Fibroblast of skin of left quadriceps (primary cell): ENCODE results near the gene RBM38.

ENCODE experiments used
- DNase-seq, 2 experiments: peaks; one replicate each; pipeline ENCODE4 v3.0.0-alpha.2; 2013; ENCODE audit warnings: low read depth in 2 of 2

RBM38 gene

DNA sequence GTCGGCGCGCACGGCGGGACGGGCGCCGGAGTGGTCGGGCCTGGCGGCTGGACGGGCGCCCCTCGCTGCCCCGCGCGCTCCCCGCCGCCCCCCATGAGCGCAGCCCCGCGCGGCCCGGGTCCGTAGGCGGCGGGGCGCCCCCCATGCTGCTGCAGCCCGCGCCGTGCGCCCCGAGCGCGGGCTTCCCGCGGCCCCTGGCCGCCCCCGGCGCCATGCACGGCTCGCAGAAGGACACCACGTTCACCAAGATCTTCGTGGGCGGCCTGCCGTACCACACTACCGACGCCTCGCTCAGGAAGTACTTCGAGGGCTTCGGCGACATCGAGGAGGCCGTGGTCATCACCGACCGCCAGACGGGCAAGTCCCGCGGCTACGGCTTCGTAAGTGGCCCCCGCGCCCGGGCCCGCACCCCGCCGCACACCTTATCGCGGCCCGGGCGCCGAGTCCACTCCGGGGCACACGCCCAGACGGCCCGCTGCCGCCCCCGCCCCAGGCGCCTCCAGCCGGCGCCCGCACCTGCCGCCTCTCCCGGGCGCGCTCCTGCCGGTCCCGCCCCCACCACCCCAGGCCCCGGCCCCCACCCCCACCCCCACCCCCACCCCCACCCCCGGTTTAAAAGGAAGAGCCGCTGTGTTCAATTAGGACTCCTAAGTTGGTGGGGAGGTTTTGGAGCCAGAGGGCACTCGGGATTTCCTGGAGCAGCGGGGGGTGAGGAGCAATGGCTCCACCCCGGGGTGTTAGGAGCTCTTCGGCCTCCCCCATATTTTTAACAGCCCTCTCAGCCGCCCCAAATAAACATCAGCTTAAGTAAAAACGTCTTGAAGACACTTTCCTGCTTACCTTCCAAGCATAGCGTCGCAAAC, 474 bp downstream of the RBM38 start:
- no peak for DNase-seq

DNA sequence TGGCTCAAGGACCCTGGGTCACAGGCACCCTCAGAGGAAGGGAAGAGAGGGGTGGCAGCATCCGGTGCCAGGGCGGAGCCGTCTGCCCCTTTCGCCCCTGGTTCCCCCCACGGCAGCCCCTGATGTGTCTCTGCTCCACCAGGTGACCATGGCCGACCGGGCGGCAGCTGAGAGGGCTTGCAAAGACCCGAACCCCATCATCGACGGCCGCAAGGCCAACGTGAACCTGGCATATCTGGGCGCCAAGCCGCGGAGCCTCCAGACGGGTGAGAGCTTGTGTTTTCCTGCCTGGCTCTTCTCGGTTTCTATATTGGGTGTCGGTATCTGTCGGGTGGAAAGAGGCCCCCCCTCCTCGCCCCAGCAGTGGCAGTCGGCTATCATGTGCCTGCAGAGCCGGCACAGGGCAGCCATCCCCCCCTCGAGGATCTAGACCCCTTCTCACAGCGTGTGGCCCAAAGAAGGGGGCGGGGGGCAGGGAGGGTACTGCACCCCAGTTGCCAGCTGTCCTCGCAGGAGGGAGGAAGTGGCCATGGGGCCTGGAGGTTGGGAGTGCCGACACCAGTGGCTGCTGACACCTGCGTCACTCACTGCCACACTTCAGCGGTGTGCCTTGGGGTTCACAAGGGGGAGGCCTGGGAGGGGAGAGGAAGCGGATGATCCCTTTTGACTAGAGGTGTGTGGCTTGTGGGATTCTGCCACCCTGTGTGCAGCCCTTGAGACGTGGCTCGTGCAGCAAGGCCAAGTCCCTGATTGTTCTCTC, 1.5 kb downstream of the RBM38 start:
- DNase-seq: no peak

DNA sequence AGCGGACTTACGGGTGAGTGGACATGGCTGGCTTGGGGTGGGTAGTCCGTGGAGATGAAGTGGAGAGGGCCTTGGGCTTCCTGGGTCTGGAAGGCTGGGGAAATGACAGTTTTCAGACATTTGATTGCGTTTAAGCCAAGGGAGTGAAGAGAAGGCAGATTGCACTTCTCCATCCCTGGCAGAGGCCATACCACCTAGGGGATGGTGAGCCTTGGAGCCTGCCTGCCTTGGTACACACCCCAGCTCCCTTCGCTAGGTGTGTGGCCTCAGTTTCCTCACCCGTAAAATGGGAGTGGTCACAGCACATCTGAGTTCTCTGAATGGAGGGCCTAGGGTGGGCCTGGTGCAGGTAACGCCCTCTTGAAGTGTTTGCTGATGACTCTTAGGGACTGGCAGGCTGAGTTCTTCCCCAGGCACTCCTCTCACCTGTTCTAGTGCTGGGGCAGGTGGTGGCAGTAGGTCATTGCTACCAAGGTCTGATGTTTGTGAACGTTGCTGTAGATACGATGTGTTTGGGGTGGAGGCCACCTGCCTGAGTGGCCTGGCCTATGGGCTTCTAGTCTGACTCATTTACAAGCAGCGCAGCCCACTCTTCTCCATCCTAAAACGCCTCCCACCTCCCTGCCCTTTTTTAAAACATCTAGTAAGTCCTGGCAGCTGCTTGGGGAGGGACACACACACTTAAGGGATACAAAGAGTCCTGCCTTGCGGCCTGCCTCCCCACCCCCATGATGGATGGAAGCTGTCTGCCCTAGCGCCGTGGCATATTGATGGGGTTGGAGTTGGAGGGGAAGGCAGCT, 2.3 kb downstream of the RBM38 start:
- no peak for DNase-seq

DNA sequence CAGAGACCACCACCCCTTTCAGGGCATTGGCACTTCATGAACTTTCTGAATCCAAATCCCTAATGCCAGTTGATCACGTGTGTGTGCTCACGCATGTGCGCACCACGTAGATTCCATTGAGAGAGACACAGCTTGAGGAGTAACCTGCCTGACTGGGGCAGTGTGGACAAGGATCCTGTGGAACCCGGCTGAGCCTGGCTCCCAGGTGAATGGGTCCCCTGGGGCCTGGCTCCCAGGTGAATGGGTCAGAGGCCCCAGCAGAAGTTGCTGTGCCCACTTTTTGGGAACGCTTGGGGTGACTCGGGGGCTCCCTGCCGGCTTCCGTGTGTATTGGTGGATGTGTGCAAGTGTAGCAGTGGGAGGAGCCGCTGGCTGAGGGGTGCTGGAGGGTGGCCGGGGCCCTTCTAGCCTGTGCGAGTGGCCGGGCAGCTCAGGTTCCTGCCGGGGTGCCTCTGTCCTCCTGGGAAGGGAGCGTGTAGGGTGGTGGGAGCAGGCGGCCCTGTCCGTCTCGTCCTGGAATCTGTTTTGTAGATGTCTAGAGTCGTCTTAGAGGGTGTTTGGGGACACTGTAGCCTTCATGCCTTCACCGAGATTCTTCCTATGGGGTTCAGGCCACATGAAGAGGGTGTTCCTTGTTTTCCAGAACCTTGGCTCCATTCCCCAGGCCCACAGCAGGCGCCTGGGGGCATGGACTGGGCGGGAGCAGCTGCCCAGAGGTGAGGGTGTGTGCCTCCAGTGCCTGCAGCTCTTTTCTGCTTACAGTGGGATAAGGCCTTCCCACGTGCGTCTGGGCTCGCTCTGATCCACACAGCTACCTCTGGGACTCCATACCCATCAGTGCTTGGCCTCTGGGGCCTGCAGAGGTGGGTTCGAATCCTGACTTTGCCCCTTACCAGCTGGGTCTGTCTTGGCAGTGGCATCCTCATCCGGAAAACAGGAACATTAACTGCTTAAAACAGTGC, 3.2 kb downstream of the RBM38 start:
- DNase-seq: no peak

DNA sequence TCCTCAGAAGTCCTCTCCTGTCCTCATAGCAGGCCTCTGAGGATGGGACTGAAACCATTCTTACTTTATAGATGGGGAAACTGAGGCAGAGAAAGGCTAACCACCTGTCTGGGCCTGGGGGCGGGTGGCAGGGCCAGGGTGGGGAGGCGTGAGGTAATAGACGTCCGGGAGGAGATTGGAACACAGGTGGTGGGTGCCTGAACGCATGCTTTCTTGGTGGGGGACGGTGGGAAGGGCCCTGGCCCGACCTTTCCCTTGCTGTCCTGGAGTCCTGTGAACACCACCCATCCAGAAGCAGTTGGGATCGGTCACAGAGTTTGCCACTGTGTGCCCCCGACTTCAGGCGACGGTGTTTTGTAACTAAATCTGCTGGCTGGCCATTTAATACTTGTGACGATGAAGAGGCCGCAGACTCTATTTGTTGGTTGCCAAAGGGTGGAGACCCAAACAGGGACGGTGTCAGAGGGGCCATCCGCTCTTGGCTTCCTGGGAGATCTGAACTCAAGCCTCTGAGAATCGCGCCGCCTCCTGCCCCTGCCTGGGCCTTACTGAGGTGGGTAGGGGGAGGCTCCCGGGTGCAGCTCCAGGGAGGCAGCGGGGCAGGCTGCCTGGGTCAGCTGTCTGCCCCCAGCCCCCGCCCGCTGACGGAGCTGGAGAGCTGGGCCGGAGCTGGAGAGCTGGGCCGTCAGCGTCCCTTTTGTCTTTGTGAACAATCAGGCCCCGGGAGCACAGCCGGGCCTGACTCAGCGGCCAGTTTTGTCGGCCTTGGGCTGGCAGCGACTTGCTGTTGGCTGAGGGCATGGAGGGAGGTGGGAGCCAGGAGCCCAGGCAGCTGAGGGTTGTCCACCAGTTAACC, 4.1 kb downstream of the RBM38 start:
- DNase-seq: no peak

DNA sequence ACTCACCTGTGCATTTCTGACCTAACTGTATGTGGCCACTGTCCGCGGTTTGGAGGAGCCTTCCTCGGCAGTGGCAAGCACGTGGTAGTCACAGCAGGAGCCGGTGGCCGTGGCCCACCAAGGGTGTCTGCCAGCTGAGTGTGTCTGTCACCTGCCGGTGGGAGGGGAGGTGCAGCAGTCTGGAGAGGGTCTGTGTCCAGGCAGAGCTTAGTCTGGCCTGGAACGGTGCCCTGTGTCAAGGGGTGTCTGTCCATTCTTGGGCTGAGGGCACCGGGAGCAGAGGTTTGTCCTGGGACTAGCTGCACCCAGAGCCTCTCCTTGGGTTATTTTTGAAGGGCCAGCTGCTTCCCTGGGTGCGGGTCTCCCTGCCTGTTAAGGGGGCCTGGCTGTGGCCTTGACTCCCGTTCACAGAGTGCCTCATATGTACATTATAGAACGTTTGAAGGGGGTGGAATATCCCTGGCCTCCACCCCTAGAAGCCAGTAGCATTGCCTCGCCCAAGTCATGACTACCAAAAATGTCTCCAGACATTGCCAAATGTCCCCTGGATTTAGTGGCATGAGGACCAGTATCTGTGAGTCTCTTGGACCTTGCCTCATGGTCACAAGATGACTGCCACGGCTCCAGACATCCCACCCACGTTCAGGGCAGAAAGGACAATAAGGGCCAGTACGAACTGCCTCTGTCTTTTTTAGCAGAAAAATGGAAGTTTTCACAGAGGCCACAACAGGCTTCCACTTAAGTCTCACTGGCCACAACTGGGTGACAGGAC, 5.2 kb downstream of the RBM38 start:
- no peak for DNase-seq

DNA sequence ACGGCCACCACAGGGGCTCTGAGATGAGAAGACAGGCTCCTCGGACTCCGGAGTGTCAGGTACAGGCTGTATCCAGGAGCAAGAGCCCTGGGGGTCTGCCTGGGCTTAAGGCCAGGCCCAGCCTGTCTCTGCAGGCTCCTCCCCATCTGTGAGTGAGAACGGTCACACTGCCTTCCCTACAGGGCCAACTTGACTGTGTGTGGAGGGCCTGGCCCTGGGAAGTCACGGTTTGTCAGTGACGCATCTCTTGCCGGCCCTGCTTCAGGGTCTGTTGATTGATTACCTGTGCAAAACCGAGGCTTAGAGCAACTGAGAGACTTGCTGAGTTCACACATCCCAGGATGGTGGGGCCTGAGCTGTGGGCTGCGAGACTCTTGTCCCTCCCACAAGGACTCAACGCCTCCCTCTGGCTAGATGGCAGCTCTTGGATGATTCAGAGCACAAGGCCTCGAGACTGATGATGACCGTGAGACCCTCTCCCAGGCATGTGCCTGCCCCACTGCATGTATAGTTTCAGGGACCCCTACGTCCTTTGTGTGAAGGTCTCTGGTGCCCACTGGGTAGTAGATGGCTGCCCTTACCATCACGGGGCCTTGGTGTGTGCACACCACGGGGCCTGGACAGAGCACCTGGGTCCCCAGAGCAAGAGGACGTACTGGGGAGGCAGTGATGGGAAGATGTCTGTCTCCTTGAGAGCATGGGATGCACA, 5.9 kb downstream of the RBM38 start:
- no peak for DNase-seq

DNA sequence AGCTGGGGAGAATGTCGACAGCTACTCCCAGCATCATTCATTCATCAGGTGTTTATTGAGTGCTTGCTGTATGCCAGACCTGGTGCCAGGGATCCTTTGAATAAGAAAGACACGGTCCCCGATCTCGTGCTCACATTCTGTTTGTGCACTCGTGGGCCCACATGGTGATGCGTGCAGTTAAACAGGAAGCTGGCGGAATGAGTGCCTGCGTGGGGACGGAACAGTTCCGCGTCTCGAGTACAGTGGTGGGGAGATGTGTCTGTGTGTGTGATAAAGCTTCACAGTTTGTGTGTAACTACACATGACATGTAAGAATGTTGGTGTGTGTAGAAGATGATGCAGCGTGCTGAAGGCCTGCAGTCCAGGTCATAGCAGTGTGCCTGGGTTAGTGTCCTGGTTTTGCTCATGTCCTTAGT, 6.5 kb downstream of the RBM38 start:
- DNase-seq: no peak

DNA sequence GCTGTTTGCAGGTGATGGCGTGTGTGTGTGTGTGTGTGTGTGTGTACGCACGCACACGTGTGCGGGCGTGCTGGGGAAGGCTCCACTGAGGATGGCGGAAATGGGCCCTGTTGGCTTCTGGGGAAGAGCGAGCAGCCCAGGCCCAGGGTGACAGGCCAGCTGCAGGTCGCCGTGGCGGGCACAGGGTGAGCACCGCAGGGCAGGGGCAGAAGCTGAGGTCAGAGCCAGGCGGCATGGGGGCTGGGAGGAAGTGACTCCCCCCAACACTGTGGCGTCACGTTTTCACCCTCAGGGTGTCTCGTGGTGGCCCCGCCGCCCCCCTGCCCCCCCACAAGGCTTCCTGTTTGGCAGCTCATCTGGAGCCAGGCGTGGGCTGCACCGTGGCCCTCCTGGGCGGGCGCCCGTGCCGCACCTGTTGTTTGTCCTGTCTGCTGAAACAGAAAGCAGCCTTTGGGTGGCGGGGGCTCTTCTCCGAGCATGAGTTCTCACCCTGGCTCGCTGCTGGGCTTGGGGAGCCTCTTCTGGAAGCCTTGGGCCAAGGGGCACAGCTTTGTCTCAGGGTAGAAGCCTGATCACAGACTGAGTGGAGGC, 7.1 kb downstream of the RBM38 start:
- DNase-seq: no peak

DNA sequence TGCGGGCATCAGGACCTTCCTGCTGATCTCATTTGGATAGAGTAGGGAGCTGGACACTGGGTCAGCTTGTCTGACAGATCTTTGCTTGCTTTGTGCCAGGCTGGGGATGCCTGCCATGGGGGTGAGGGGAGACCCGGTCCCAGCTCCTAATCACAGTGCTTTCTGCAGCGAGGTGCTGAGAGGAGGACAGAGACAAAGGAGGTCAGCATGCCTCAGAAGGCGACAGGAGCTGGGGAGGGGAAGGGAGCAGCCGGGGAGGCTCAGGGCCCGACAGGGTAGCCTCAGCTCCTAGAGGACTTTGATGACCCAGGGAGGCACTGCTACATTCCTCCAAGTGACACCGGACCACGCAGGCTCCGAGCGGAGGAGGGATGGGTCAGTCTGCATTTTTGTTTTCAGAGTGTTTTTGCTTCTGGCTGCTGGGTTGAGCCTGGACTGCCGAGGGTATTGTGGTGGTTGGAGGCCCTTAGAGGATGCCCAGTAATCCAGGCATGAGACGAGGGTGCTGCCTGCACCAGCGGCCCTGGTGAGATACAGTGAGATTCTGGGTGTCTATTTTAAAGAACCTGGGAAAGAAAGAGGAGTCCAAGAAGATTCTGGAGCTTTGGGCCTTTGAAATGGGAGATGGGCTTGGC, 7.8 kb downstream of the RBM38 start:
- no peak for DNase-seq

DNA sequence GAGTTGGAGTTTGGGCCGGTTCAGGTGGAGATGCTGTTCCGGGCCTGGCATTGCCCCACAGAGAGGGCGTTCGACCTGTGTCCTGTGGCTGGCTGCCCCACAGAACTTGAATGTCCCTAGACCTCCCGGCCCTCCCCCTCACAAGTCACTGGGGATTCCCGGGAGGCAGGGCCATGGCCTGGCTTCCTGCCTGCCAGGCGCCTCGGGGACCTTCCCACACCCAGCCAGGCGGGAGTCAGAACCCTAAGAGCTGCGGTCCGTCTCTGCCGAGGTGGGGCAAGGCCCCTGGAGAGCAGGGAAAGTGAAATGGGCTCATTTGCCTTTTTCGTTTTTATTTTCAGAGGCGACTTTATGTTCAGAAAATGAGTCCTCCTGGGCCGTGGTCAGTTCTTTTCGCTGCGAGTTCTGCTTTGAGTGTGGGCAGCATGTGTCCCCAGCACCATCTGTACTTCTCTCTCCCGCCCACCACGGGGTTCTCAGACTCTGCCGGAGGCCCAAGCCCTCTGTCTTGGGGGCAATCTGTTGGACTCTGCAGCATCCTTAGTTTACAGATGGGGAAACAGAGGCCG, 8.5 kb downstream of the RBM38 start:
- no peak for DNase-seq

DNA sequence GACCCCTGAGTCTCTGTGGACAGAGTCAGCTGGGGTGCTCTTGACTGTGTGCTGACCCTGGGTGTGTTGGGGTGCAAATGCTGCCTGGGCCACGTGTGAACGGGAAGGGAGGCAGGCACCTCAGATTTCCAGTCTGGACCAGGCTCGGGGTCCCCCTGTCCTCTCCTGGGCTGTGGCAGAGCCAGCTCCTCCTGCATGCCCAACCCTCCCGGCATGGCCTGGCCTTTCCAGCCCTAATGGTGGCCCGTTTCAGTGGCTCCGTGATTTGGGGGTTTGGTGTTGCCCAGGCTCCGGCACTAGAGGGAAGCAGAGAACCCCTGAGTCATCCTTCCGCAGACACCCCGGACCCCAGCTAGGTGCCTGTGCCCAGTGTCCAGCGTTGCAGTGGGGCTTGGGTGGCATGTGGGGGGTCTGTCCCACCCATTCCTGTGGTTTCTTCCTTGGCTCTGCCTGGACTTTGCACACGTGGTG, 9.1 kb downstream of the RBM38 start:
- DNase-seq: no peak

DNA sequence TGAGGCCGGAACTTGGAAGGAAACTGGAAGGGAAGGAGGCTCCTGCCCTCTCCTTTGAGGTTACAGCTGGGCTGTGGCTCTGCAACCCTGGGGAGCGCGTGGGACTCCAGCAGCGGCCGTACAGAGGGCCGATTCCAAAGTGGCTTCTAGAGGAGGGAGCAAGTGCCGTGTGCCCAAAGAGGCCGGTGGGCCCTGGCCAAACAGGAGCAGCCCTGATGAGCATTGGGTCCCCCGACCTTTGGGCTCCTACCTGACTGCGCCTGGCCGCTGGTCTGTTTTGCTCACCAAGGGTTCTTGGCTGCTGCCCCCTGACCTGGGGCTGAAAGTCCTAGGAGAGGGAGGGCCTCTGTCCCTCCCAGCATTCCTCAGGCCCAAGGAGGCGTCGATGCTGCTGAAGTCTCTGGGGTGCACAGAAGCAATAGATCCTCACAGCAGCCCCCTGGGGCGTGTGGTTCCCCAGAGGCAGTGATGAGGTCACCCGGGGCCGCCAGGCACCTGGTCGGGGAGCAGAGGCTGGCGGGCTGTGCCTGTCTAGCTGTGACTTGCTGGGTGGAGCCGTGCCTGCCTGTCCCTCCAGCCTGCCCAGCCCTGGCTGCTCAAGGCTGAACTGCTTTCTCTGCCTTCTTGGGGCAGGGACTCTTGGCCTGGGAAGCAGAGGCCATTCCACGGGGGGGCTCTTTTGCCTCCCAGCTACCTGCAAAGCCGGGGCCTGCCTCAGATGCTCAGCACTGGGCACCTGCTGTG, 9.8 kb downstream of the RBM38 start:
- DNase-seq: no peak

DNA sequence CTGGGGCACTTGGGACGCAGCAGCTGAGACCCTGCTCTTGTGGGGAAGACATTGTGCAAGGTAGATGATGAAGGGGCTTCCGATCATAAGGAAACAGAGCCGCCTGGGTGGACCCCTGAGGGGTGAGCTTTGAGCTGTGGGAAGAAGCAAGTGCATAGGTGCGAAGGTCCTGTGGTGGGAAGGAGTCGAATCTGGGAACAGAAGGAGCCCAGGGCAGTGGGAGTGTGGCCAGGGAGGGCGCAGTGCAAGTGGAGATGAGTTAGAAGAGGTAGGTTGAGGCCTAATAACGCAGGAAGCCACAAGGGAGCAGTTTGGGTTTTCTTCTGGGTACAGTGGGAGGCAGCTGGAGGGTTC, 10.3 kb downstream of the RBM38 start:
- no peak for DNase-seq

DNA sequence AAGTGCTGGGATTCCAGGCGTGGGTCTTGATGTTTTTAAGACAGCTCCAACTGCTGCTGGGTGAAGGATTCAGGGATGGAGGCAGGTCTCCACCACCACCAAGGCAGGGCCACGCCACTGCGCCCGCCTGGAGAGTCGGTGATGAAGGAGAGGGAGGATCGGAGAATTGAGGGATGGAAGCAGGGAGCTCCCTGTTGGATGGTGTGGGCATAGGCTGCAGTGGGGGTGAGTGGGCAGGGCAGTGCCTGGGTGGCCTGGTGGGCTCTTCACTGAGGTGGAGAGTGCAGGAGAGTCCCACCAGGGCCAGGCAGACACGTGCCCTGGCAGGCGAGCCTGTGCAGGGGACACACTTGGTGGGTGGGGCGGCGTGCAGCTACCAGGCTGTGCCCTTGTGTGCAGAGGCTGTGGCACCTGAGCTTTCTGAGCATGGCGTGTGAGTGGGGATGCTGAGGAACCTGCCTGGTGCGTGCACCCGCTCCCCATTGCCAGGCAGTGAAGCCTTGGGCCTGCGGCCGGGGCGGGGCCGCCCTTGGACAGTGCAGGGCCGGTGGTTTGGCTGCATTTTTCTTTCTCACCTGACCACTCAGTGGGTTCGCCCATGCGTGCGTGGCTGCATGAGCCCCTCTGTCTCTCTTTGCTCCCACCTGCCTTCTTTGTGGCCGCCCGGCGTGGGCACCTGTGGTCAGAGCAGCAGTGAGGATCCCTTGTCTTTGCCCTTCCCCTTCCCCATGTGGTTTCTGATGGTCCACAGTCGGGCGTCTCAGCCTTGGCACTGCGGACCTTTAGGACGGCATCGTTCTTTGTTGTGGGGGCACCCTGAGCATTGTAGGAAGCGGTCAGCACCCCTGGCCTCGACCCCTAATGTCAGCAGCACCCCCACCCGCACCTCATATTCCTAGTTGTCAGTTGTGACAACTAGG, 11.3 kb downstream of the RBM38 start:
- no peak for DNase-seq

DNA sequence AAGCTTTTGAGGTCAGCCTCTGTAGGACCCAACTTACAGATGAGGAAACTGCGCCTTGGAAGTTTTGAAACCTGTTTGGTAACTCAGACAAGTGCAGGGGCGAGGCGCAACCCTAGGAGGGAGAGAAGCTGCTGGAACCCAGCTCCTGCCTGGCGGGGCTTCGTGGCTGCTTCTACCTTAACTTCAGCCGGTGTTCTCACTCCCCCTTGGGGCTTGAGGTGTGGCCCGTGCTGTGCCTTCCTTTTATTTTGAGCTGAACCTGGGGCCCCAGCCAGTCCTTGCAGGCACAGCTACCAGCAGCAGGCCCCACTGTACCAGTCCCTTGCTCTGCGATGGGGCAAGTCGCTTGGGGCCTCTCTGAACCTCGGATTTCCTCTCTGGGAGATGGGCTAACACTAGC, 12.0 kb downstream of the RBM38 start:
- DNase-seq: no peak
